Measurements from ENCODE around the gene ADAM30. TPM values are rescaled to one million over a fixed set of nuclear protein-coding genes. Genes with fewer than 3 reads are reported as not detected.
A peak's percentile ranks its signal among the peaks of the same experiment; 100 is the strongest.

Gene ADAM30
- total RNA-seq, 1 donor from 2014 or later: not detected

DNA sequence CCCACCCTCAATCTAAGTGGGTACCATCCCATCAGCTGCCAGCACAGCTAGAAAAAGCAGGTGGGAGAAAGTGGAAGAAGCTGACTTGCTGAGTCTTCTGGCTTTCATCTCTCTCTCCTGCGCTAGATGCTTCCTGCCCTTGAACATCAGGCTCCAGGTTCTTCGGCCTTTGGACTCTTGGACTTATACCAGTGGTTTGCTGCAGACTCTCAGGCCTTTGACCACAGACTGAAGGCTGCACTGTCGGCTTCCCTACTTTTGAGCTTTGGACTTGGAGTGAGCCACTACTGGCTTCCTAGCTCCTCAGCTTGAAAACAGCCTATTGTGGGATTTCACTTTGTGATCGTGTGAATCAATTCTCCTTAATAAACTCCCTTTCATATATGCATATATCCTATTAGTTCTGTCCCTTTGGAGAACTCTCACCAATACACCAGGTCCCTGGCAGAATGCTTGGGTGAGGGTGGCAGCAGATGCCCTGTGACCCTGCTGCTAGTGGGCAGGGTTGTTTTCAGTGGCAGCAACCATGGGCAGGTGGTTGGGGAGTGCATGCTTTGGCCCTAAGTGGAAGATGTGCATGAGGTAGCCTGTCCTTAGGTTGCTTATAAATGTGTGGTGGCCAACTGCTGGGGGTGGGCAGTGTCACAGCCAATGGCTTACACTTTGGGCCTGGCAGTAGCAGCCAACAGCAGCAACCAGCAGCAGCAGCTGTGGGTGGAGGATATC is 10.8 kb upstream of the ADAM30 start:
- peak; percentile 26 for ATAC-seq

DNA sequence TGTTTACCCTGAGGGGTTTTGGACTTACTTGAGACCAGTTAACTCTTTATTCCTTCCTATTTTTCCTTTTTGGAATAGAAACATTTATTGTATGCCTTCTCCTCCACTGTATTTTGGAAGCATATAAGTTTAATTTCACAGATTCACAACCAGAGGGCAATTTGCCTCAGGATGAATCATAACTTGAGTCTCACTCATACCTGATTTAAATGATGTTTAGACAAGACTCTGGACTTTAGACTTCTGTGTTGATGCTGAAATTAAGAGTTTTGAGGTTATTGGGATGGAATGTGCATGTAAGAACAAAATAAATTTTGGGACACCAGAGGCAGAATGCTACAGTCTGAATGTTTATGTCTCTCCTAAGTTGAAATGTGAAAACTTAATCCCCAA is 7.1 kb upstream of the ADAM30 start:
- ATAC-seq: no peak

- ATAC-seq: no peak
Observed at GRCh38 chr1:119902775-119903442, 6.6 kb upstream of the ADAM30 start.

DNA sequence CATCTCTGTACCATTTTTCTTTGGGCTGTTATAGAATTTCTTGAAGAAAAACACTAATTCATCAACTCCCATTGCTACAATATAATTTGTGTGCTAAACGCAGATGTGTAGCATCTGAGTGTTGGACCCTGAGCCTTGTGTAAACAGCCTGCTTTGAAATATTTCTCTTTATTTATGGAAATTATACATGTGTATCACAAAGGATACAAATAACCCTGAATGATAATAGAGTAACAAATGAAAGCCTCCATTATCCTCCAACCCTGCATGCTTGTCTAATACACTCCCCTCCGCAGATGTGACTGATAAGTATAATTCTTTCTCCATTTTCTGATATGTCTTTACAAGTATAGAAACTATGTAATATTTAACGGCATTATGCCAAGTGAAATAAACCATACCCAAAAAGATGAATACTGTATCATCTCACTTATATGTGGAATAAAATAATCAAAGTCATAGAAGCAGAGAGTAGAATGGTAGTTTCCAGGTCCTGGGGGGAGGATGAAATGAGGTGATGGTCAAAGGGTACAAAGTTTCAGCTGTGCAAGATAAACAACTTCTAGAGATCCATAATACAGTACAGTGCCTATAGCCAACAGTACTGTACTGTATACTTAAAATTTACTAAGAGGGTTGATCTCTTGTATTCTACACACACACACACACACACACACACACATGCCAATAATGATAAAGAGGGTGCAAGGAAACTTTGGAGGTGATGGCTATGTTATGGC is 2.8 kb upstream of the ADAM30 start:
- no peak for ATAC-seq

GRCh38 chr1:119898530-119898929 is 2.2 kb upstream of the ADAM30 start:
- ATAC-seq: no peak

- ATAC-seq: no peak
Observed at GRCh38 chr1:119895102-119895501, 1.2 kb downstream of the ADAM30 start.

GRCh38 chr1:119893827-119894700 is 2.3 kb downstream of the ADAM30 start:
- ATAC-seq: no peak

DNA sequence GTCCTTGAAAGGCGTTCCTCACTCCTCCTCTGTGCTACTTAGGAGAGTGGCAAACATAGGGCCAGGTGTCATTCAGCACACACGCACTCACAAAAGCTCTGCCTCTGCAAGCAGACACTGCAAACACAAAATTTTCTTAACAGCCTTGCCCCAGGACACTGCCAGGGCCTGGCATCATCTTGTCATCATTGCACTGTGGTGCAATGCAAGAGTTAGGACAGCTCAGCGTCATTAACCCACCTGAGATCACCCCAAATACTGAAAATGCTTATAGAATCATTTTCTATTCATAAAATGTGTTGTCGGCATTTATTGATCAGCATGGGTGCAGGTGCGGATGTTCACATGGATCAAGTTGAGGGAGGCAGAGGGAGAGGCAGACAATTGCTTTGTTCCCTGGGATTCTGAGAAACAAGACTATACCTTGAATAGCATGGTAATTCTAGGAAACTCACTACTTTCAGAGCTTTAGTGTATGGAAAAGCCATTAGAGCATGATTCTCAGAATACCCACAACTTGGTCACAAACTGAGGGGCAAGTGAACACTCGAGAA is 3.0 kb downstream of the ADAM30 start:
- ATAC-seq: no peak

GRCh38 chr1:119891386-119891785 is 4.9 kb downstream of the ADAM30 start:
- no peak for ATAC-seq

- ATAC-seq: no peak
Observed at GRCh38 chr1:119888476-119888875, 7.8 kb downstream of the ADAM30 start.

DNA sequence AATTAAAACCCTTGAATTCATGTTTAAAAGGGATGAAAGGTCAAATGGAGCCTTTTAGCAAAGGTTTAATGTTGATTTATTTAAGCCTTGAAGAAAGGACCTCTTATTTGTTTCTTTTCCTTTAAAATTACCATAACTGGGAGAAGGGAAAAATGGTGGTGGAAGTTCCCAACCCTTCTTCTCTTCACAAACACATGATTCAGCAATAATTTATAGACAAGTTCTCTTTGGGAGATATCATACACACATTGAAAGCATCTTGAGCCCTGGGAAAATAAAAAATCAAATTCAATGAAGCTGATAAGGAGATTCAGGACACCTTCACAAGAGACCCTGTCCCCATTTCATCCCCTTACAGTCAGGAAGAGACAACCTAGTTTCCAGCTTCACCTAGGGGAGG is 8.9 kb downstream of the ADAM30 start:
- ATAC-seq: no peak

DNA sequence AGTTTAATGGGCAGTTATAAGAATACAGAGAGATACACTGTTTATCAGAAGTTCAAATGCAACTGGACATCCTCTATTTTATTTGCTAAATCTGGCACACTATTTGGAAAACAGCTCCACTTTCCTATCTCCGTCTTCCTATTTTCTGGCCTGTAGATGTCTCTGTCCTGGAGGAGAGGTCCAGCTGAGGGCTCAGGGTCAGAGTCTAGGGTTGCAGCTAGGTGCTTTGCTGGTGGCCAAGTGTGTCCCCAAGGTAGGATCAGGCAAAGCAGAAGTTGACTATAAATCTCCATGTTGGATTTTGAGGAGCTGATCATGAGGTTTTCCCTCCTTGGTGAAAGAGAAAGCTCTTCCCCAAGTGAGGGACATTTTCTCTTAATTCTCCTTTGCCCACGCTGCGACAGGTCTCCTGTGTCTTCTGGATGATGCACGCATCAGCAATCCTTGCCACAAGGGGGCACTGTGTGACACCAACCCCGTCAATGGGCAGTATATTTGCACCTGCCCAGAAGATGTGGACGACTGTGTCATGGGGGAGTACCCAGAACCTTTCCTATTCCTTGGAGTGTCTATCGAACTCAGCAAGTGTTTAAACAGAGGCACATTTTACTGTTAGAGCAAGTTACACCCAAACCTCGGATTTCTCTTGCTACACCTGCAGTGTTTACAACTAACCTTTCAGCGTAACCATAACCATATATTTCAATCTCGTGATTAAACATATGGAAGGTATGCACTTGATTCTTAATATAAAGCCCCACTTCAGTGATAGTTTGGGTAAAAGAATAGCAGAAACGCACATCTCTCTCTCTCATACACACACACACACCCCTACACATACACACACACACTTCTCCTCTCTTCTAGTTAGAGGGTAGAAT is 10.2 kb downstream of the ADAM30 start:
- ATAC-seq: peak; percentile 81

- ATAC-seq: no peak
Observed at GRCh38 chr1:119884711-119885110, 11.6 kb downstream of the ADAM30 start.

GRCh38 chr1:119883826-119884225 is 12.5 kb downstream of the ADAM30 start:
- no peak for ATAC-seq

DNA sequence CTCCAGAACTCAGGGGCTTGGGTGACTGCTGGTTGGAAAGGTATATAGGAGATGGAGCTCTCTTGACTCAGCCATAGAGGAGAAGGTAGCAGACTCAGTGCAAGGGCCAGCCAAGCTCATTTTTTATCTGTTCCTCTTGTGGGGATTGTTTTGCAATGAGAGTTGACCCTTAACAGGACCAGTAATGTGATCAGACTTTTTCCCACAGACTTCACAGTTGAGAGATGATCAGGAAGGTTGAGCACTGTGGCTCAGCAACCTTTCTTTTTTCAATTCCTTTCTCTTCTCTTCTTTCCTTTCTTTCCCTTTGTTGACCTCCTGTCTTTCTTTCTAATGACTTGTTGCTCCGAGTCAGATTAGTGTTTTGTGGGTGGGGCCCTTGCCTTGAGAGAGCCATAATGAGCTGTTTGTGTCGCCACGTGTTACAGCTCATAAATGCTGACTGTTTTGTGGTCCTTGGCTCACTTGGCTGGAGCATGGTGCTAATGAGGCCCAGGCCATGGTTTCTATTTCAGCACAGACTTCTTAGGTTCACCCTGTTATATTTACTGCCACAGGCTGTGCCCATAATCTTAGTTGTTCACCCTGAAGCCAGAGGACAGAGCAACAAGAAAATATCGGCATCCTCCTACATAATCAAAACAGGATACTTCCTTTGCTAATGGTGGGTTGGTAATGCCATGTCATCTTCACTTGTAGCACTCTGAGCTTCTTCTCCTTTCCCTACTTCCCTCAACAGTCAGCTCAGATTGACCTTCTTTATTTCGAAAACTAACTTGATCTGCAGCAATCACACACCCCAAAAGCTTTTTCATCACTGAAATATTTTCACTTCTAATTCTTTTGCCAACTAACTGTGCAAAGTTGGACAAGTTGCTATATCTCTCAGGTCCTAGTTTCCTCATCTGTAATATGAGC is 13.9 kb downstream of the ADAM30 start:
- no peak for ATAC-seq

- no peak for ATAC-seq
Observed at GRCh38 chr1:119879510-119880434, 16.5 kb downstream of the ADAM30 start.

- ATAC-seq: no peak
Observed at GRCh38 chr1:119878171-119878570, 18.1 kb downstream of the ADAM30 start.

GRCh38 chr1:119874186-119874585 is 22.1 kb downstream of the ADAM30 start:
- no peak for ATAC-seq
